ENCODE results near the gene SH2D3A.
A peak's percentile ranks its signal among the peaks of the same experiment; 100 is the strongest.
"Not testable (repeated sequence)": the region's sequence is repeated elsewhere in the genome, so short reads cannot be mapped to it uniquely, and the experiment has no call there.

The SH2D3A gene

GRCh38 chr19:6788896-6789295 is 21.7 kb upstream of the SH2D3A start:
- no peak for DNase-seq

- no peak for DNase-seq
Measured at GRCh38 chr19:6787393-6787792, 20.2 kb upstream of the SH2D3A start.

- no peak for DNase-seq
Measured at GRCh38 chr19:6779206-6779605, 12.0 kb upstream of the SH2D3A start.

GRCh38 chr19:6778386-6778785 is 11.2 kb upstream of the SH2D3A start:
- no peak for DNase-seq

GRCh38 chr19:6777434-6777833 is 10.2 kb upstream of the SH2D3A start:
- DNase-seq: no peak

GRCh38 chr19:6776999-6777398 is 9.8 kb upstream of the SH2D3A start:
- no peak for DNase-seq

GRCh38 chr19:6776045-6776444 is 8.8 kb upstream of the SH2D3A start:
- not testable (repeated sequence) for DNase-seq

- DNase-seq: peak; percentile 20
Measured at GRCh38 chr19:6774821-6775707, 7.8 kb upstream of the SH2D3A start.

- DNase-seq: no peak
Measured at GRCh38 chr19:6773323-6773931, 6.2 kb upstream of the SH2D3A start.

- DNase-seq: no peak
Measured at GRCh38 chr19:6772866-6773322, 5.7 kb upstream of the SH2D3A start.

GRCh38 chr19:6772028-6772865 is 5.0 kb upstream of the SH2D3A start, which contains the start of gene VAV1:
Gene VAV1 (plus strand): TSS chr19:6772708. CDS start chr19:6772808, 100 bp downstream.
- DNase-seq: no peak

- DNase-seq: not testable (repeated sequence)
Measured at GRCh38 chr19:6771648-6772027, 4.4 kb upstream of the SH2D3A start.

GRCh38 chr19:6769006-6769619 is 1.9 kb upstream of the SH2D3A start:
- no peak for DNase-seq

- DNase-seq: no peak
Measured at GRCh38 chr19:6768236-6768785, 1.1 kb upstream of the SH2D3A start.

GRCh38 chr19:6767081-6767356 is 216 bp downstream of the SH2D3A start:
- peak; percentile 53 for DNase-seq

- no peak for DNase-seq
Measured at GRCh38 chr19:6766357-6767080, 716 bp downstream of the SH2D3A start.

- DNase-seq: no peak
Measured at GRCh38 chr19:6765738-6766356, 1.4 kb downstream of the SH2D3A start.

- DNase-seq: not testable (repeated sequence)
Measured at GRCh38 chr19:6762253-6762797, 4.9 kb downstream of the SH2D3A start.

GRCh38 chr19:6761053-6761676 is 6.1 kb downstream of the SH2D3A start:
- no peak for DNase-seq

GRCh38 chr19:6760606-6761005 is 6.6 kb downstream of the SH2D3A start:
- no peak for DNase-seq
